ENCODE results near the gene PPM1F.
"Not testable (repeated sequence)": the region's sequence is repeated elsewhere in the genome, so short reads cannot be mapped to it uniquely, and the experiment has no call there.

PPM1F gene

GRCh38 chr22:21959274-21960074 is 6.8 kb upstream of the PPM1F start:
- no peak for DNase-seq

DNA sequence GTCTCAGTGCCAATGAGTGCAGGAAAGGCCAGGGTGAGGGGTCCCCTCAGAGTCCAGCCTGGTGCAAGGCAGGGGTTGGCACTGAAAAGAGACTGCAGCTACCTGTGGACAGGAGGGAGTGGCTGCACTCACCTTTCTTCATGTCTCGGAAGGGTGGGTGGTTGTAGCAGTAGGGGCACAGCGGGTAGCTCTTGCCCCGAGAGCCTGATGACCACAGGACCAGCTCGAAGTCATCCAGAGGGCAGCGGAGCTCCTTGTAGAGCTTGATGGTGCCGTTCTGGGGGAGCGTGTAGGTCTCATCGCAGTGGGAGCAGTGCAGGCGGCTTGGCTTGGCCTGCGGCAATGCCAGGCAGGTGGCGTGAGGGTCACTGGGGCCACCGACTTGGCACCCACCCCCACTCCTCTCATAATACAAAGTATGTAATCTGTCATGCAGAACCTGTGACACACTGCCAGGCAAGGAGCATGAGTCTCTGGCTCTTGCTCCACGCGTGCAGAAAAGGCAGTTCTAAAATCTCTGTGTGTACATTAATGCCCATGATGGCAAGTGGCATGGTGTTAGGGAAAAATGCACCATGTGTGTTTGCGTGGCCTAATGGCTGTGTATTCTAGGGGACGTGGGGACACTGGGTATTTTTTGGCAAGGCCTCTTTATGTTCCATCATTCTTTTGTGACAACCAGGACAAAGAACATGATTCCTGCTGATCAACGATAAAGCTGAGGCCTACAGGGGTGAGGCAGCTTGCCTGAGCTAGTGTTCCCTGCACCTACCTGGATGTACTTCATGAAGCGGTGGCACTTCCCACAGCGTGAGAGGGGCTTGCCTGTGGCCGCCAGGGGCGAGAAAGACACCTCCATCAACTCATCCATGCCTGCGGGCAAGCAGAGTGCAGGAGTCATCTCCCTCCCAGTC is 6.0 kb upstream of the PPM1F start:
- DNase-seq = no peak

- no peak for DNase-seq
Measured at GRCh38 chr22:21951931-21952465, 650 bp downstream of the PPM1F start.

GRCh38 chr22:21951062-21951461 is 1.6 kb downstream of the PPM1F start:
- no peak for DNase-seq

- DNase-seq = no peak
Measured at GRCh38 chr22:21949948-21950347, 2.7 kb downstream of the PPM1F start.

GRCh38 chr22:21949569-21949918 is 3.1 kb downstream of the PPM1F start:
- DNase-seq = no peak

- no peak for DNase-seq
Measured at GRCh38 chr22:21948824-21949568, 3.7 kb downstream of the PPM1F start.

DNA sequence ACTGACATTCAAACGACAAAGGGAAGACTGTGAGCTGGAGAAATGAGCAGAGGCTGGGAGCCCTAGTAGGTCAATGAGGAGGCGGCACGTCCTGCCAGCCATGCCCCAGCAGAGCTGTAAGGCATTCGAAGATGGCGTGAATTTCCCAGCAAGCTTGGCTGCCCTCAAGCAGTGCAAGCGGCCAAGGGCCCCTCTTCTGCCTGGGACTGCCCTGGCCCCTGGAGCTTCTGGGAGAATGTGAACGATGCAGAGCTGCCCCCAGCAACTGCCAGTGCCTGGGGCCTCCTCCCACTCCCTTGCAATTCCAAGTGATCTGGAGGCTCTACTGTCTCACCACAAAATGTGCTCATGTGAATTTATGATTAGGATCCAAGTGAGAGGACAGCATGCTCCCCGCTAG is 4.3 kb downstream of the PPM1F start:
- DNase-seq = no peak

GRCh38 chr22:21947040-21948014 is 5.3 kb downstream of the PPM1F start:
- DNase-seq = peak; percentile 11

- no peak for DNase-seq
Measured at GRCh38 chr22:21946262-21946925, 6.3 kb downstream of the PPM1F start.

DNA sequence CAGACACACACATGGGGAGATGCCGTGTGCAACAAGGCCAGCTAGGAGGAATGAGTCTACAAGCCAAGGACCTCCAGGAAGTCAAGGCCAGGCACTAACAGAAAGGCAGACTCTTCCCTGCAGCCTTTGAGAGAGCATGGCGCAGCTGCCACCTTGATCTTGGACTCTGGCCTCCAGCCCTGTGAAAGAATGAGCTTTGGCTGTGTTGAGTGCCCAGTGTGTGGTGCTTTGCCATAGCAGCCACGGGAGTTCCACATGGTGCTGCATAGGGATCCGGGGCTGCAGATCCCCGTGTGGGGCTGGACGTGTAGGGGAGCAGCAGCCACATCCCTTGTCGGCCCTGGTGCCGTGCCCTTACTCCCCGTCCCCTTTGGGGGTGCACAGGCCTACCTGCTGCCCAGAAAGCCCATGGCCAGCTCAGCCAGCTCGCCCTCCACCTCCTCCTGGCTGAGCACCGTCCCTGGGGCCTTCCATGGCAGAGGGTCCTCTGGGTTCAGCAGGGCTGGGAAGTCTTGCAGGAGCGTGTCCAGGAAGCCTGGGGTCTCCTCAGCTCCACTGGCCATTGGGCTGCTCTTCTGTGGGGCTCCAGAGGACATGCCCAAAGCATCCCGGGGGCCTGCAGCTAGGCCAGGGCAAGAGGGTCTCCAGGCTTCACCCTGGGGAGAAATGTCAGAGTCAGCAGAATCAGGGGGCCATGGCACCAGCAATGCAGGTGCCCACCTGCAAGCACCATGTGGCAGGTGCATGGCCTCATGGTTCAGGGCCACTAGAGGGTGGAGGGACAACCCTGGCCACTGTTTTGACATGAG is 7.0 kb downstream of the PPM1F start:
- no peak for DNase-seq

DNA sequence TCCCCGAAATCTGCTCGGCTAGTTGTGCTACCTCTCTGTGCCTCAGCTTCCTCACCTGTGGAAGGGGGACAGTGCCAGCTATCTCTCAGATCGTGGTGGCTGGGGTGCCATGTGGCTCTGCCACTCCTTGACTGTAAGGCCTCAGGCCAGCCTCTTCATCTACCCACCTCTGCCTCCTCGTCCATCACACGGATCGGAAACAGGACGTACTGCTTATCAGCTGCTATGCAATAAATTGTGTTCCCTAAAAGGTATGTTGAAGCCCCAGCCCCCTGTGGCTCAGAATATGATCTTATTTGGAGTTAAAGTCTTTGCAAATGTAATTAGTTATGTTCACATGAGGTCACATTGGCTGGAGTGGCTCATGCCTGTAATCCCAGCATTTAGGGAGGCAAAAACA is 7.8 kb downstream of the PPM1F start:
- DNase-seq = no peak

DNA sequence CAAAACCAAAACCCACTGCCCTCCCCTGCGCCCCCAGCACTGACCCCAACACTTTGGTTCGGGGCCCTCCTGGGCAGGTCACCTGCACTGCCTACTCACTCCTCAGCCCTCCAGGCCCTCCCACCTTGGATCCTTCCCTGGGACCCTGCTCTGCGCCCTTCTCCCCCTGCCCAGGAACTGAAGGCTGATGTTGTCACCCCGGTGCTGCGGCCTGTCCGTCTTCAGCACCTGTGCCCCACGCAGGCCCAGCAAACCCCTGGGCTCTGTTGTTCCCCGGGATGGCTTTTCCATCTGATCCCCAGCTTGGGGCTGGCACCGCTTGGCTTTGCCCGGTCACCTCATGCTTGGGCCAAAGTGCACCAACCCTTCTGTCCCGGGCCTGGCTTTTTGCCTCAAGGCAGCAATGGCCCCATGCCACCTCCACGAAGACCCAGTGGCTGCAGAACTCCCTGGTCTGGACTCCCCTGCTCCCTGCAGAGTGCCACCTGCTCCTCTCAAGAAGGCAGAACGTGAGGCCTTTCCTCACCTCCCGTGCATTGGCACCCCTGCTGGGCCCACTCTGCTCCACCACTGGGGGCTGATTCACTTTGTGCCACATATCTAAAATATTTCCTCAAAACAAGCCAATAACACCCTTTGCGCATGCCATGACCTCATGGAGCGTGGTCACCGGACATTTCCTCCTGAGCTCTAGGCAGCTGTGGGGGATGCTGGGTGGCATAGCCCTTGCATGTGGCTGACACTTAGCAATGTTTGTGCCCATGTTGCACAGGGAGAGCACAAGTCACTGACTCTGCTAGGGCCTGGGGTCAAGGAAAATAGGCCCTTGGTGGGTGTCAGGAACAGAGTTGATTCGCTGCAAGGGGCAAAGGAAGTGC is 8.8 kb downstream of the PPM1F start:
- DNase-seq = no peak

- peak; percentile 8 for DNase-seq
Measured at GRCh38 chr22:21942407-21943343, 10.0 kb downstream of the PPM1F start.

DNA sequence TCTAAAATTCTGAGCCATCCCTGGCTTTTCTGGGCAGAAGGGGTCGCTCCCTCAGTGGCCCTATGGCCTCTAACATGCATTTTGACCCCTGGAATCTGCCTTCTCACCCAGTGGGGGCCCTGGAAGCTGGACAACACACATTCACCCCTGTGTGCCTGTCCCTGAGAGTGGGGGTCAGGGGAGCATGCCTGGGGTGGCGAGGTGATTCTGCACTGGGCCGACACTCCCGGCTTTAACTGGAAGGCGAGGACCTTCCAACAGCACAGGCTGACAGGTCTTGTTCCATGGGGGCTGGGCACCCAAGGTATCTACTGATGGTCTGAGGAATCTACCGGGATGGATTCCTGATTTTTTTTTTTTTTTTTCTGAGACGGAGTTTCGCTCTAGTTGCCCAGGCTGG is 10.7 kb downstream of the PPM1F start:
- DNase-seq = no peak

GRCh38 chr22:21940521-21940920 is 12.1 kb downstream of the PPM1F start:
- DNase-seq = no peak

- not testable (repeated sequence) for DNase-seq
Measured at GRCh38 chr22:21939935-21940334, 12.7 kb downstream of the PPM1F start.

DNA sequence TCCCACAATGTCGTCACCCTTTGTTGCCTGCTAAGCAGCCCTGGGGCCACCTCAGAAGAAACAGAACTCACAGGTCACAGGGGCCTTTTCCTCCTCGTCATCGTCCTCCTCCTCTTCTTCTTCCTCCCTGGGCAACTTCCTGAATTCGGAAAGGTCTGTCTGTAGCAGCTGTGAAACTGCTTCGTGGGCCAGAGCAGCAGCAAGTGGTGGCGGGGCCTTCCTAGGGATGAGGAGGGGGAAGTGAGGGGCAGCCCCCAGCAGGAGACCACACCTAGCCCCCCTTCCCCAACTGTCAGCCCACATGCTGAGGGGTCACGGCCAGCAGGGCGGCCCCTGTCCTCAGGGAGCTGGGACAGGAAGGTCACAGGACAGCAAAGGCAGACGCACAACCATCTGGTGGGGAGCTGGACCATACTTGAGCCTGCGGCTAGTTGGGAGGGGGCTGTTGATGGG is 13.2 kb downstream of the PPM1F start:
- DNase-seq = no peak

Data from NCI-H2171 (cell line).